HL-60/S4 (cell line): Measurements from ENCODE around the gene TADA1.
"Not testable (repeated sequence)": the region's sequence is repeated elsewhere in the genome, so short reads cannot be mapped to it uniquely, and the experiment has no call there.

ENCODE experiments used
- in situ Hi-C: fragments of 300-500 bp; cut with MboI; formaldehyde crosslinking; loops from 2 replicates; pipeline ENCODE4 v1.14.3; 2022; ENCODE audit warnings: low sequenced_read_pairs

Gene TADA1

DNA sequence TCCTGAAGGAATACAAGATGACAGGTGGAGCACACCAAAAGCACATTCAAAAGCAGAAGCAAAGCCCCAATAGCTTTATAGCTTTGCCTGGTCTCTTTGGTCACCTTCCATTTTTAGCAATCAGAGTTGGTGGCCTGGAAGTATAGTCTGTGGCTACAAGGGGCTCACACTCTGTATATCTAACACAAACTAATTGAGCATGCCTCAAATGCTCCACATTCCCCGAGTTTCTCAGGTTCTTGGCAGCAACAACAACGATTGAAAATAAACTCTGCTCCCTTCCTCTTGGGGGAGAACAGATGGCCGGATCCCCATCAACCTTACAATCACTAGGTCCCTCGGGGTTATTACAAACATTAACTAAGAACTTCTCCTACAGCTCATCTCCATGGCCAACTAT lies 24.9 kb upstream of the TADA1 start:
- in situ Hi-C loops, result loop anchor here (25.0 kb wide), 1 partner anchor 636 kb away; no protein-coding TSS in a partner anchor

DNA sequence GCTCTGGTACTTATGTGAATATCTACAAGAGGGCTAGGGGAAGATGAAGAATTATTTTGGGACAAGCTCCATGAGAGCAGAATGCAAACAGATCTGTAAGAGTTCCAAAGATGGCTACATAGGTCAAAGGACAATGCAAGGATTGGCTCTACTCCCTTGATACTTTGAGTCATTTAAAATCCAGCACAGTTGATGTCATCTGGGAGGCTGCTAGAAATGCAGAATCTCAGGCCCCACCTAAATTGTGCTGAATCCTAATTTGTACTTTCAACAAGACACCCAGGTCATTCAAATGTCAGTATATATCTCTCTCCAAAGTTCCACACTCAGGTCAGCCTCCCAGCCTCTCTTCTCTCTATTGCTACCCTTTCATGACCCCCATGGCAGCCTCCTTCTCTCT lies 23.7 kb upstream of the TADA1 start:
- in situ Hi-C loops, result loop anchor here (25.0 kb wide), 1 partner anchor 638 kb away; no protein-coding TSS in a partner anchor

DNA sequence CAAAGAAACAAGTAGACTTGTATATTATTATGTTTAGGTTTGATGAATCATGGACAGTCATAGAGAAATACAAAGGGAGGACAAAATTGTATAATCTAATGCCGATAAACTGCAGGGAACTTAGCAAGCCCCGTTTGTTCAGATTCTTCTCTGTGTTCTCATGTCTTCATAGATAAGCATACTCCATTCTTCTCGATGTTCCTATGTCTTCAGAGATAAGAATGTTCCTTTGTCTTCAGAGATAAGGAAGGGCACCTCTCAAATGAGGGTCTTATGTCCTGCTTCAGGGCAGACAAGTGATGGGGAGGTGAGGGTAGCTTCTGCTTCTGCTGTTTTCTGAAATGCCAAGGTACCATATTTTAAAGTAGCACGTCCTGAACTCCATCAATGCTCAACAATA lies 19.7 kb upstream of the TADA1 start:
- in situ Hi-C loops, result no loop called here

DNA sequence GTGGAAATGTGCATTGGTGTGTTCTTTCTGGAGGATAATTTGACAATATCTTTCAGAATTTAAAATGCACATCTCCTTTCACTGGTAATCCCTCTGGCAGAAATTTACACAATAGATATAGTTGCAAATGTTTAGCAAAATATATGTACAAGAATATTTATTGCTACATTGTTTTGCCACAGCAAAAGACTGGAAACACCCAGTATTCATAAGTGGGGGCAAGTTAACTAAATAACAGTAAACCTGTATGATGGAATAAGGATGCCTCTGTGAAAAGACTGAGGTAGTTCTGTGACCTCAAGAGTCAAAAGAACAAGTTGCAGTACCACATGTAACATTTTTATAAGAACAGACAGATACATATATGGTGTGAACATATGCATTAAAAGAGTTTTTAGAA lies 13.7 kb upstream of the TADA1 start:
- in situ Hi-C loops, result no loop called here

DNA sequence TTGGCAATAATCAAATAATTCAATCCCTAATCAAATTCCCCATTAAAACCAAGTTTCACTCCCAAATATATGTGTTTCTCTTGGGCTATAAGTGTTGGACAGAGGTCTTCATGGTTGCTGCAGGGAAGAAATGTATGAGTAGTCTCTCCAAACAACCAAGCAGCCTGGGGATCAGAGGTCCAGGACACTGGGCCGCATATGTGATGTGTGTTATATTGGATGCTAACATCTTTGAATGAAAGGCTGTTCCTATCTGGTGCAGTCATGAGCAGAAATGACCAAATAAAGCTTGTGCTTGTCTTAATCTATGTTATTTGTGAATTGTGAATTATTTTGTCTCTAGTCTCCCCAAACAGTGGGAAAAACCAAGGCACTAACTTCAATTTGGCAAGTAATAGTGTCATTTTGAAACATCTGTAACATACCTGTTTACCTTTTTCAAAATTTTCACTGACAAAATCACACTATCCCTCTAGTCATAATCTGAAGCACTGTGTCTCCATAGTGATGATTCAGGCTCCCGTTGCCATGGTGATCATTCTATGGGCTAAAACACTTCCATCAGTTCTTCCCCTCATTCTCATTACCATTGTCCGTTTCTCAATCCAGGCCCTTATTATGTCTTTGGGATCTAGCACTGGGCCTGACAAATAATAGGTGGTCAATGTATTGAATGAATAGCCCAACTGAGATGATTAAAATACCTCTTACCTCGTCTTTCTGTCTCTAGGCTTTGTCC lies 12.5 kb upstream of the TADA1 start:
- in situ Hi-C loops, result no loop called here

DNA sequence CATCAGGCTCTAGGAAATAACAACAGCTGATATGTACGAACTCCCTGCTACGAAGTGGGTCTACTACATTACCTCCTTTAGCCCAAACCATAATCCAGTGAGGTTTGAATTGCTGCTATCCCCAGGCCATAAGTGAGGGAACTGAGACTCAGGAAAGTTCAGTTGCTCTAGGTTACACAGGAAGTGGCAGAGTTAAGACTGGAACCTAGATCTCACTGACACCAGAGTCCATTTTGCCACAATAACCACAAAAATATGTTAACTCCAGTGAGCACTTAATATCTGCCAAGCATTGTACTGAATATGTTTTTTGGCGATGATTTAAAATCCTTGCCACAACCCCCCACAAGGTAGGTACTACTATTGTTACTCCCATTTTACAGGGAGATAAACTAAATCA lies 8.9 kb upstream of the TADA1 start:
- in situ Hi-C loops, result no loop called here

DNA sequence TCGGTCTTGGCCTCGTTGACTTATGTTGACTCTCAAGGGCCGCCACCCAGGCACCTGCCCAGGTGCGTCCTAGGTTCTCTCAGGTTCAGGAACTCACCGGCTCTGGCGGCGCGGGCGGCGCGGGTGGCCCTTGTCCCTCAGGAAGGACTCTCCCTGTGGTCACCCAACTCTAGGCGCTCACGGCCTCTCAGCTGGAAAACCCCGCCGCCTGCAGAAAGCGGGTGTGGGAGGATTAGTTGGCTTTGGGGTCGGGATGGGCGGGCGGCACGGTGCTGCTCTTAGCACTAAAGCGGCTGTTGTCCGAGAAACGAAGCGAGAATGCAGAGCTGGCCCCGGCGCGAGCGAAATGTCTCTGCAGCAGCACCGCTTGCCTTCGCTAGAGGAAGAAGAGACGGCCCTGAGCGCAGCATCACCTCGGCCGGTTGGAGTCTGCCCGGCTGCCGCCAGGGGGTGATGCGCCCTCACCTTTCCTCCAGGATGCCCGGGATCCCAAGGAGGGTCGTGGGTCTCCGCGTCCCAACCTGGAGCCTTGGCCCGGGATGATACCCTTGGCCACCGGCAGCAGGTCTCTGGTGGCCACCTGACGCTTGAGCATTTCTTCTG lies 8.1 kb upstream of the TADA1 start:
- in situ Hi-C loops, result no loop called here

DNA sequence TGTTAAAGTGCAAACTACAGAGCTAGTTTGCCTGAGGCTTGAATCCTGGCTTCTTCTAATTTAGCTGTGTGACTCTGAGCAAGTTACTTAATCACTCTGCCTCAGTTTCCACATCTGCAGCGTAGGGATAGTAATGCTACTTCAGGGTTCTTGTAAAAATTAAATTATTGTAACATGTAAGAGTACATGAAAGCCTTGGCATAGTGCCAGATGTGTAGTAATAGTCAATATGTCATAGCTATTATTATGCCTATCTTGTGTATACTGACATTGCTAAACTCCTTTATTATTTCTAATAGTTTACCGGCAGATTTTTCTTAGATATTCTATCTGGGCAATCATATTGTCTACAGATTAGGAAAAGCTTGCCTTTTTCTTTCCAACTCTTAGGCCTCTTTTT lies 6.8 kb upstream of the TADA1 start:
- in situ Hi-C loops, result no loop called here

DNA sequence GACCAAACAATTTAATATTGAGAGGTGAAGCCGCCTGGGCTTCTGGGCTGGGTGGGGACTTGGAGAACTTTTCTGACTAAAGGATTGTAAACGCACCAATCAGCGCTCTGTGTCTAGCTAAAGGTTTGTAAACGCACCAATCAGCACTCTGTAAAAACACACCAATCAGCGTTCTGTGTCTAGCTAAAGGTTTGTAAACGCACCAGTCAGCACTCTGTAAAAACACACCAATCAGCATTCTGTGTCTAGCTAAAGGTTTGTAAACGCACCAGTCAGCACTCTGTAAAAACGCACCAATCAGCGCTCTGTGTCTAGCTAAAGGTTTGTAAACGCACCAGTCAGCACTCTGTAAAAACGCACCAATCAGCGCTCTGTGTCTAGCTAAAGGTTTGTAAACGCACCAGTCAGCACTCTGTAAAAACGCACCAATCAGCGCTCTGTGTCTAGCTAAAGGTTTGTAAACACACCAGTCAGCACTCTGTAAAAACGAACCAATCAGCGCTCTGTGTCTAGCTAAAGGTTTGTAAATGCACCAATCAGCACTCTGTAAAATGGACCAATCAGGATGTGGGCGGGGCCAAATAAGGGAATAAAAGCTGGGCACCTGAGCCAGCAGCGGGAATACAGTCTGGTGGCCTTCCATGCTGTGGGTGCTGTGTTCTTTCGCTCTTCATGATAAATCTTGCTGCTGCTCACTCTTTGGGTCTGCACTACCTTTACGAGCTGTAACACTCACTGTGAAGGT lies 2.3 kb upstream of the TADA1 start:
- in situ Hi-C loops, result not testable (repeated sequence)

DNA sequence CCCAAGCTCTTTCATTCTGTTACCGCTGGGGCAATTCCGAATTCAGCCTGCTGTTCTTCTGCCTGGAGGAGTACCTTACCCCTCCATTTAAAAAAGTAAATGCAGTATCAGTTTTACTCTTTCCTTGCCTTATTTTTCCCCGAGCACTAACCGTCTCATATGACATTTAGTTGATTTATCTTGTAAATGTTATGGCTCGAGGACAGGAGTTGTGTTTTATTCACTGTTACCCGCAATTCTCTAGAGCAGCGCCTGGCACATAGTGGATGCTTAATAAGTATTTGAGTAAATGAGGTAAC lies 425 bp upstream of the TADA1 start:
- in situ Hi-C loops, result no loop called here

DNA sequence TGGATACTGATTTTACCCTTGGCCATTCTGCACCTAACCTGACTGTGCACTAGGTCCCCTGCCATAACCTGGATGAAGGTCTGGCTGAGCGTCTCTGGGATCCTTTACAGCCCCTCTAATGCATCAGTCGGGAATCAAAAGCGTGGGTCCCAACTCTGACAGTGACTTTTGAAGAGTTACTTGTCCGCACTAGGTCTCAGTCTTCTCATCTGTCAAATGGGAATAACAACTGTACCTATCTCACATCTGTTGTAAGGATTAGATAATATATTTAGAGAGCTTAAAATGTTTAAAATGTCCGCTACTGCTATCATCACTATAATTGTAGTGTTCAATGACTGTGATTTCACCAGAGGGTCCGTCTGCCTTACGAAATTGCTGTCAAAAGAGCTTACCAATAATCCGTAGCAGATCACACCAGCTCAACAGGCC lies 746 bp downstream of the TADA1 start:
- in situ Hi-C loops, result no loop called here

DNA sequence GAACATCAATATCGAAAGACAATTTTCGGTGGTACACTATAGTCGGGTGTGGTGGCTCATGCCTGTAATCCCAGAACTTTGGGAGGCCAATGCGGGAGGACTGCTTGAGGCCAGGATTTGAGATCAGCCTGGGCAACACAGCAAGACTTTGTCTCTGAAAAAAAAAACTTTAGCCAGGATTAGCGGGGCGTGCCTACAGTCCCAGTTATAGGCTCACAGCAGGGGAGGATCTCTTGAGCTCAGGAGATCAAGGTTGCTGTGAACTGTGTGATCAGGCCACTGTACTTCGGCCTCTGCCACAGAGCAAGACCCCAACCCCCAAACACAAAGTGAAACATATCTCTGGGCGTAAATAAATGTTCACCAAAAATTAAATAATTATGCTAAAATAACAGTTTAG lies 1.6 kb downstream of the TADA1 start:
- in situ Hi-C loops, result no loop called here

DNA sequence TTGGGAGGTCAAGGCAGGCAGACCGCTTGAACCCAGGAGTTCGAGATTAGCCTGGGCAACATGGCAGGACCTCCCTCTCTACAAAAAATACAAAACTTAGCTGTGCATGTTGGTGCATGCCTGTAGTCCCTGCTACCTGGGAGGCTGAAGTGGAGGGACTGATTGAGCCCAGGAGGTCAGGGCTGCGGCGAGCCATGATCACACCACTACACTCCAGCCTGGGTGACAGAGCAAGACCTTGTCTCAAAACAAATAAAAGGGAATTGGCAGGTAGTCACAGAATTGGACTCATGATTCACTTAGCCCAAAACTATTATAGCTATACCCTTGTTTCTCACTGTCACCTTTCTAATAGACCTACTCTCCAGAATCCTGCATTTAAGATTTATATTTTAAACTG lies 5.5 kb downstream of the TADA1 start:
- in situ Hi-C loops, result no loop called here

DNA sequence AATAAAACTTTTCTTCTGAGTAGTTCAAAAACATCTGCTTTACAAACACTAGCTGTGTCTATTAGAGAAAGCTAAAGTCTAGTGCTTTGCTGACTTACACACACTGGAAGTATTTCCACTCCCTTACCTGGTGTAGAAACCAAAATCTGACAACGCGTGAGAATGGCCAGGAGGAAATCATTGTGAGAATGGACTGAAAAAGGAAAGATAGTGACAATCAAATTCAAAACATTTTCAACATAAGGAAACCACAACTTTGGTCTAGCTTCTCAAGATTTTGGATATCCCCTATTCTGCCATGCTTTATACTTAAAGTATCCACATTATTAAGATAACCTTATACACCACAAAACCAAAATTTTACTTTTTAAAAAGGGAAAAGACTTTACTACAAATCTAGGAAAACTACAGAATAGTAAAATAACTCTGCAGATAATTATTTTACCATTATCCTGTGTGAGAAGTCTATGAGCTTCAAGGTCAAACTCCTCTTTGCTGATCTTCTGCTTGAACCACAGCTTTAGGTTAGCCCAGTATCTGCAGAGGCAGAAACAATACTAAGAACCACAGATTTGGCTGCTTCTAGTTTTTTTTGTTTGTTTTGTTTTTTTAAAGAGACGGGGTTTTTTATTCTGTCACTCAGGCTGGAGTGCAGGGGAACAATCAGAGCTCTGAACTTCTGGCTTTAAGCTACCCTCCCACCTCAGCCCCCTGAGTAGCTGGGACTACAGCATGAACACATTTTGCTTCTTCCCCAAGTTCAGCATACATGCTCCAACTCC lies 6.6 kb downstream of the TADA1 start:
- in situ Hi-C loops, result no loop called here

DNA sequence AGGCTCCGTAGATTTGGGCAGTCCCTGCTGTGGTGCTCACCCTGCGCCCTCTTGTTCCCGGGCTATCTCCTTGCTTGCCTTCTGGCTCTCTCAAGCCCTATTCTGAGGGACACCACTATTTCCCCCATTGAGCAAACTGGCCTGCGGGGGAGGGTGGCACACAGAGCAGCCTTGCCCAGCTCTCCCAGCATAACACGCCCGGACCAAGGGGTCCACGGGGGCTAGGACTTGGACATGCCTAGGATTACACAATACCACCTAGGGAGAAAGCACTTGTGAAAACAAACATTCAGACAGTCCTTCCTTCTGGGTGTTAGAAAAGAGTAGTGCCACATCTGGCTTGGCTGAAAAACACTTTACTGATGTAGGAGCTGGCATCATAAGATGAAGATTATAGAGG lies 7.4 kb downstream of the TADA1 start:
- in situ Hi-C loops, result no loop called here

DNA sequence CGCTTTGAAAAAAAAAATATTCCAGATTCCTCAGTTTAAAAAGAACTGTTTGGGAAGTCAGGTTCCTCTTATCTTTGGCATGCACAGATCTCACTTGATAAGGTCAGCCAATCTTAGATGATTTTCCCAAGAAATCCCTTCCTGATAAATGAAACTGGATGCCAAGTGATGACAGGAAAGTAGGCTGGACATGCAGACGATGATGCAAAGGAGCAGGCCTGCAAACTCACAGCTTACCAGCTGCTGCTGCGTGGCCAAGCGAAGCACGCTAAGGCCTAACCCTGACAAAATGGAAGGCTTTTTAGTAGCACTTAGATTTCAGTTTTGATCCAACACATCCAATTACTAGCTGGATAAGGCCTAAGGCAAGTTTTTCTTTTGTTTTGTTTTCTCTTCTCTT lies 10.1 kb downstream of the TADA1 start:
- in situ Hi-C loops, result no loop called here

DNA sequence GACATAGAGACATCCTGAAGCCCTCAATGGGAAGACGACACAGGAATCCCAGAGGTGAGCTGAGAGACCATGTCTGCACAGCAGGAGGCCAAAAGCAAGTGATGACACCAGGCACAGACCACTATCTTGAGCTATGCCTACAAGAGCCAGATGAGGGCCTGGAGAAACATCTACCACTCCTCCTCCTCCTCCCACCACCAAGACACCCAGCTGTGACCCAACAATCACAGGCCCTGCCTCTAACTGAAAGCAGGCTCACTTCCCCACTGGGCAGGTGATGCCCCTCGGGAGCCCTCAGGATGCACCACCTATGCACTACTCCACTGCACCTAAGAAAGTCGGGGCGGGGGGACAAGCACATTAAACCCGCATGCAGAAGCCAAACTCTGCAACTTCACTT lies 16.5 kb downstream of the TADA1 start:
- in situ Hi-C loops, result no loop called here

DNA sequence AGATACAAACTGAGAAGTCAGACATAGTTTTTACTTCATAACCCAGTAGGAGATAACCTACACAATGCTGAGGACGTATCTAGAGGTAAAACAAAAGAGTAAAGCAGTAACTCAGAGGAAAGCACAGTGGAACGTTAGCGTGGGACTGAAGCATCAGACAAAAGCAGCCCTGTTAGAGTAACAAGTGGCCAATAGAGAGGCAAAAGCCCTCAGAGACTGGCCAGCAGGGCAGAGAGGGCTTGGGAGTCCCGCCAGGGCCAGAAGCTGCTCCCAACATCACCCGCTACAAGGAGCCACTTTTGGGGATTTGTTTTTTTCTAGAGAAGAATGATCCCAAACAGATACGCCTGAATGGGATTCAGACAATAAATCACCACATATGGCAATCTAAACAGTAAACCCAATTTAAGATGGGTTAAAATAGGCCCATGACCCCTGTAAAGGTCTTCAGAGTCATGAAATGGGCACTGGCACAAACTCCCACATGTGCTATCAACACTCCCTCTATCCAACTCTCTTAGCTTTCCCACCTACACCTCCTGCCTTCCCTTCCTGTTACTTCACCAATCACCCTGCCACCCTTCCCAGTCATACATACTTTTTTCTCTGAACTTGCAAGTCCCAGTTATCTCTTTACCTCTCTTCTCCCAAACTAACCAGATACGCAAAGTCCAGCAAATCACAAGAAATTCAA lies 17.2 kb downstream of the TADA1 start:
- in situ Hi-C loops, result no loop called here

DNA sequence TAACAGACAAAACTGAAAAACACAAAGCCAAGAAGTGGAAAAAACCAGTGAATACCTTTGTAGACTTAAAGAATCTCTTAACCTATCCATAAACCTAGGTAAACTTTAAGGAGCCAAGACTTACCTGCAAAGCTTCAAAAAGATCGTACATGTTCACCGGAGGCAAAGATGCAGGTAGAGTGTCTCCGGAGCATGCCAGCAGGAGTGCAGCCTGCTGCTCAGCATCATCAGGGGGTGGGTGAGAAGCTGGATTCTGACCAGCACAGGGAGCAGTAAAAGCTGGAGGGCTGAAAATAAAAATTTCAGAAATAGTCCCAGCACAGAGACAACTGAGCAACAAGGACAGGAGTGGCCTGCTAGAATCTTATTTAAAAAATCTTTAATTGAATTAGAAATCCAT lies 18.1 kb downstream of the TADA1 start:
- in situ Hi-C loops, result no loop called here

DNA sequence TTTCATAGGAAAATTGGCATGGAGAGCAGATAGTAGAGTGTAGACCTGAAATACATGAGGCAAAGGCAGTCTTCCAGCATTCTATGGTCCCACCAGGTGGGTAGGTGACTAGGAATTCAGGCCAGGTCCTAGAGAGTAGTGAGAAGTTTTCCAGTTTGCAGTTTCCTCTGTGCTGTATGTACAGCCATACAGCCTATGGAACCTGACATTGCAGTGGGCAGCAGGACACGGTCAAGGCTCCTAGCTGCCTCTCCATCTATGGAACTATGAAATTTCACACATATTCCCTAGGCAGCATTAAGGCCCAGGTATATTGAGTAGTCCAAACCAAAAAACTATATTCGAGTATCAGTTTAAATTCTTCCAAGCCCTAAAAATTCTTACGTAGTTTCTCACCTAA lies 20.5 kb downstream of the TADA1 start:
- in situ Hi-C loops, result no loop called here

DNA sequence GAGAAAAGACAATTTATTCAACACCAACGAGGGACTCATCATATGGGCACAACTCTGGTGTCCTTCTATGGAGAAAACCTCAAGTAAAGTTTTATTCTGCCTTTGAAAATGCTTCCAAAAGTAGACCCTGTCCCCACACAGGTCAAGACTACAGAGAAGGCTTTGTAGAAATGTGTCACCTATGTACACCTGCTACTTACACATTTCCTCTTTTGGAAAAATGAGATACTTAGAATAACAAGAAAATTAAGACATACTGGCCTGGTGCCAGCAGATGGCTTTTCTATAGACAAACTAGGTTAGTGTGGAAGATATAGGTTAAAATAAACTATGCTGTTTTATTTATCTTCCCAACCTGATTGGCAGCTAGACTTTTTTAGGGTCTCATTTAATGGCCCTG lies 23.1 kb downstream of the TADA1 start:
- in situ Hi-C loops, result no loop called here
